Lower leg skin (tissue), 4 donors: ENCODE data around the gene DENND4C. TPM values are rescaled to one million over a fixed set of nuclear protein-coding genes. Genes with fewer than 3 reads are reported as not detected.

ENCODE experiments used
- DNase-seq, 2 donors: peaks; one replicate each; pipeline ENCODE4 v3.0.0-alpha.2; 2019; ENCODE audit warnings: low spot score in 2 of 2
- H3K4me3 ChIP-seq: fragments of 200-600 bp; sonication (generic); 2 replicates; pipeline ENCODE4 v1.5.1; 2017; ENCODE audit warnings: mild to moderate bottlenecking, low read depth; ENCODE audit not compliant: poor library complexity, severe bottlenecking
- CTCF ChIP-seq, 3 donors: fragments of 450-650 bp; IDR thresholded peaks; one replicate each; pipeline ENCODE4 v1.5.1; 2016; ENCODE audit warnings: antibody characterized with exemption in 3 of 3, mild to moderate bottlenecking in 3 of 3, moderate library complexity in 2 of 3
- POLR2A ChIP-seq, 2 donors: fragments of 450-650 bp; IDR thresholded peaks; one replicate each; pipeline ENCODE4 v1.6.1; 2016 to 2017; ENCODE audit warnings: antibody characterized with exemption in 2 of 2, mild to moderate bottlenecking in 1 of 2, moderate library complexity in 1 of 2
- WGBS, 2 donors: methylation state at CpG; one replicate each; pipeline ENCODE4 v1.1.5; 2018; 5-methylcytosine and 5-hydroxymethylcytosine counted together
- intact Hi-C: fragments of 100-400 bp; cut with DNase I; formaldehyde crosslinking; loops from one replicate; pipeline ENCODE4 v1.15.0; 2023; ENCODE audit warnings: low total_unique reads
- total RNA-seq, 4 donors: library from RNA; depleted of rRNA; stranded (reverse); fragments of >200 nt; gene quantifications; one replicate each; pipeline ENCODE4 v1.1.0, GENCODE V29; 2016

Gene DENND4C
- total RNA-seq, 4 donors from 2014 or later = 78.2 to 119 (median 104) TPM

- WGBS, 2 donors = 97% methylated on average over 5 of the region's 5 CpGs
- intact Hi-C loops = no loop called here
- H3K4me3 ChIP-seq = no peak overlapping the region
- TF ChIP-seq CTCF (IDR thresholded peaks at IDR 0.05) = no peak
- no peak for TF ChIP-seq POLR2A (IDR thresholded peaks at IDR 0.05)
- no peak for DNase-seq
These were observed 76.1 kb downstream of the DENND4C start for GRCh38 chr9:19306568-19306967.

GRCh38 chr9:19310246-19310645 lies 79.8 kb downstream of the DENND4C start:
- WGBS, 2 donors = 98% methylated on average over 1 of the region's 1 CpG
- intact Hi-C loops = no loop called here
- H3K4me3 ChIP-seq = no peak overlapping the region
- TF ChIP-seq POLR2A (IDR thresholded peaks at IDR 0.05) (no peak), CTCF (IDR thresholded peaks at IDR 0.05) (no peak)
- no peak for DNase-seq

- intact Hi-C loops = no loop called here
- WGBS, 2 donors = 67 to 69% methylated on average over 3 of the region's 3 CpGs
- no peak overlapping the region for H3K4me3 ChIP-seq
- TF ChIP-seq CTCF (IDR thresholded peaks at IDR 0.05) (no peak), POLR2A (IDR thresholded peaks at IDR 0.05) (no peak)
- DNase-seq = no peak
These were observed 83.1 kb downstream of the DENND4C start for GRCh38 chr9:19313573-19313972.

GRCh38 chr9:19320495-19320894 lies 90.0 kb downstream of the DENND4C start:
- no peak overlapping the region for H3K4me3 ChIP-seq
- TF ChIP-seq POLR2A (IDR thresholded peaks at IDR 0.05) = no peak
- 52 to 54% methylated on average over 1 of the region's 1 CpG for WGBS, 2 donors

GRCh38 chr9:19331877-19332276 lies 101.4 kb downstream of the DENND4C start:
- H3K4me3 ChIP-seq = no peak overlapping the region
- intact Hi-C loops = no loop called here
- WGBS, 2 donors = 88 to 97% methylated on average over 2 of the region's 2 CpGs
- no peak for DNase-seq
- TF ChIP-seq POLR2A (IDR thresholded peaks at IDR 0.05) (no peak), CTCF (IDR thresholded peaks at IDR 0.05) (no peak)

More at GRCh38 chr9:19320495-19320894, 90.0 kb downstream of the DENND4C start:
- DNase-seq = no peak
- intact Hi-C loops = no loop called here

GRCh38 chr9:19336166-19336565 lies 105.7 kb downstream of the DENND4C start:
- TF ChIP-seq POLR2A (IDR thresholded peaks at IDR 0.05) (no peak), CTCF (IDR thresholded peaks at IDR 0.05) (no peak)
- intact Hi-C loops = no loop called here
- 93 to 94% methylated on average over 7 of the region's 7 CpGs for WGBS, 2 donors
- no peak for DNase-seq
- no peak overlapping the region for H3K4me3 ChIP-seq
